HG03066 (cell line): ENCODE data around the gene SYNJ2.
A peak's percentile ranks its signal among the peaks of the same experiment; 100 is the strongest.

Source experiments
- ATAC-seq: cut with Tn5 transposase; IDR thresholded peaks from one replicate; pipeline ENCODE4 v1.9.1; 2021; ENCODE audit warnings: low read depth; ENCODE audit not compliant: unreplicated experiment

SYNJ2 gene

GRCh38 chr6:158069800-158070195, 88.1 kb downstream of the SYNJ2 start:
- no peak for ATAC-seq

GRCh38 chr6:158070513-158070912, 88.8 kb downstream of the SYNJ2 start:
- ATAC-seq = no peak

DNA sequence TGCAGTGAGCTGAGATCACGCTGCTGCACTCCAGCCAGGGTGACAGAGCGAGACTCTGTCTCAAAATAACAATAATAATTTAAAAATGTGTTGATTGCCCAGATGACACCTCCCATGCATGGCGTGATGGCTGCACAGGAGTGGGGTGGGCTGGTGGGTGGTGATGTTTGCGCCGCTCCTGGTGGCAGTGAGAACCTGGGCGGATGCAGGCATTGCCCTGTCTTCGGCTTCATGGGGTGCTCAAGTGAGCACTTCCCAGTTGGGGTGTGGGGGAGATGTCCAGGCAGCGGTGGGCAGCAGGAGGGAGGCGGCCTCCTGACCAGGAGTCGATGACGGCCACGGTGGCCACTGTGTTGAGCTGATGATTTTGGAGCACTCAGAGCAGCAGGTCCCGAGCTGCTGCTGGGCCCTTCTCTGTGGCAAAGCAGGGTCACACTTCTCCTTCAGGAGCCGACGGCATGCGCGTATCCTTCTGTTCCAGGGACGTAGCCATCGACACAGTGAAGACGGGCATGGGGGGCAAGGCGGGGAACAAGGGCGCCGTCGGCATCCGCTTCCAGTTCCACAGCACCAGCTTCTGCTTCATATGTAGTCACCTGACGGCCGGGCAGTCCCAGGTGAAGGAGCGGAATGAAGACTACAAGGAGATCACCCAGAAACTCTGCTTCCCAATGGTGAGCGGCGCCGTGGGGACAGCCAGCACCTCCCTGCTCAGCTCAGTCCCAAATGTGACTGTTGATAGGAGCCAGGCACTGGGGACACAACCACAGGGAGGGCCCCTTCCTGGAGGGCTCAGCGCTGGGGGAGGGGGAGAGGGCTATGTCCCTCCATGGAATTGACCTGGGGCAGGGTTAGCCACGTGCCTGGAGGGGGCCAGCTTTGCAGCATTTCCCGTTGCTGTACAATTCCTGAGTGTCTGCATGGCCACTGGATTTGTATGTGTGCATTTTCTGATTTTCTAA, 89.7 kb downstream of the SYNJ2 start:
- no peak for ATAC-seq

DNA sequence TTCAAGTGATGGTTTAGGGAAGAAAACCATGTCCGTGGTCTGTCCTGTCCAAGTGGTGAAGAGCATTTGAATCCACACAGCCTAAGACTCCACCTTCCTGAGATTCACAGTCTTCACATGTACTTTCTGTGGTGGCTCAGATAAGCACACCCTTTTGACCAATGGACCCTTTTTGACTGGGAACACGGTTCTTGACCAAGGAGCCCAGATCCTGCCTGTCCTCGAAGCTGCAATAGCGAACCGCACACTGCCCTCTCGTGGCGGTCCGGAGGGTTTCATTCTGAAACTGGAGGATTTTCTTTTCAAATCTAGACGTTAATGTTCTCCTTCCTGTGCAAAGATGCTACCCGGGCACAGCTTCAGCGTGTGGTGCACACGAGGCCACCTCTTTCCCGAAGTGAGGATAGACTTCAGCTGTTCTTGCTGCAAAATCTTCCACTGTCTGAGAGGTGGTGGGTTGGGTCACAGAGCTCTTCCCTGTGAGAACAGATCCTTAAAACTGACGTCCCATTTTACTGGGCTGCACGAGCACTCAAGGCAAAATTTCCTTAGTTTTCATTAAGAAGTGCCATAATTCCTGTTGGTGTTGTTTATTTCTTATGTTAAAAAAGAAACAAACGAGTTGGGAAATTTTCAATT, 90.5 kb downstream of the SYNJ2 start:
- ATAC-seq = no peak

DNA sequence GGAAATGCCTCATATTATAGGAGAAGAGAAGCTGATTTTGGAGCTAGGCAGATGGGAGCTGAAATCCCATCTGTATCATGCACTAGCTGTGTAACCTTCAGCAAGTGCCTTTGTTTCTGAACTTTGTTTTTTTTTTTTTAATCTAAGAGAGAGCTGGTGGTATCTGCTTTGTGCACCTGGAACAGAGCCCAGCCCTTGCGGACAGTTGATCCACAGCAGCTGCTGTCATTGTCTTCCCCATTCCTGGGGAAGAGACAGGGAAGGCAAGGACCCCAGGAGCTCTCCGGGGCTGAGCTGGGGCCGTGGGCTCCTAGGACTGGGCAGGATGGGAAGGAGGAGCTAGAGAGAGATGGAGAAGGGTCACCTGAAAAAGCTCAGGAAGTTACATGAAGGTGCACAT, 92.1 kb downstream of the SYNJ2 start:
- ATAC-seq = no peak

GRCh38 chr6:158076548-158076947, 94.9 kb downstream of the SYNJ2 start:
- ATAC-seq = no peak

DNA sequence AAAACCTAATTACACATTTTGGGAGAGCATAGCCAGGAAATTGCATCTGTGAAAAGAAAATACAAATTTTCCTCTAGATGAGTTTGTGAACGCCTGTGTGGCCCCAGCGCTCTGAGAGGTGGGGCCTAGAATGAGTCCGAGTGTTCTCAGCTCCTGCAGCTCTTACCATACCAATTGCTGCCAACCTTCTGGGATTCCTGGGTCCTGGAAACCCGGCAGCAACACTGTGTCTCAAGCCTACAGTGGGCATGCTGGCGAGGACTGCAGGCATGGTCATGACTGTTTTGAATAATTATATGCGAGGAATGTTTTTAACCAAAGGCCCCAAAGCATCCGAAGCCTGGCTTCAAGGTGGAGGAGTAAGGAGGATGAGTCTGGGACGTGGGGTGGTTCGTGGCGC, 96.0 kb downstream of the SYNJ2 start:
- no peak for ATAC-seq

DNA sequence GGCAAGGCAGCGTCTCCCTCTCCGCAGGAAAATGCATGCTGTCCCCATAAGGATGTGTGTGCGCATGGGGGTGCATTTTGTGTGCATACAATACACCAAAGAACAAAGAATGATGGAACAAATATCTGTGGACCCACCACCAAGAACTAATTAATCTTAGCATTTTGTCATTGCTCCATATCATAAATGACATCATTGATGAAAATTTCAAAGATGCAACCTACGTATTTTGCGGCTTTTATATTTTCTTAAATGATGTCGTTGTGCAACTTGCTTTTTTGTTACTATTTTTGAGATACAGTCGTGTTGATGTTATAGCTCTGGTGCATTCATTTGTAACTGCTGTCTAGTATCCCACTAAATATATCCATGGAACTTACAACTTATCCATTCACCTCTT, 96.7 kb downstream of the SYNJ2 start:
- ATAC-seq = no peak

DNA sequence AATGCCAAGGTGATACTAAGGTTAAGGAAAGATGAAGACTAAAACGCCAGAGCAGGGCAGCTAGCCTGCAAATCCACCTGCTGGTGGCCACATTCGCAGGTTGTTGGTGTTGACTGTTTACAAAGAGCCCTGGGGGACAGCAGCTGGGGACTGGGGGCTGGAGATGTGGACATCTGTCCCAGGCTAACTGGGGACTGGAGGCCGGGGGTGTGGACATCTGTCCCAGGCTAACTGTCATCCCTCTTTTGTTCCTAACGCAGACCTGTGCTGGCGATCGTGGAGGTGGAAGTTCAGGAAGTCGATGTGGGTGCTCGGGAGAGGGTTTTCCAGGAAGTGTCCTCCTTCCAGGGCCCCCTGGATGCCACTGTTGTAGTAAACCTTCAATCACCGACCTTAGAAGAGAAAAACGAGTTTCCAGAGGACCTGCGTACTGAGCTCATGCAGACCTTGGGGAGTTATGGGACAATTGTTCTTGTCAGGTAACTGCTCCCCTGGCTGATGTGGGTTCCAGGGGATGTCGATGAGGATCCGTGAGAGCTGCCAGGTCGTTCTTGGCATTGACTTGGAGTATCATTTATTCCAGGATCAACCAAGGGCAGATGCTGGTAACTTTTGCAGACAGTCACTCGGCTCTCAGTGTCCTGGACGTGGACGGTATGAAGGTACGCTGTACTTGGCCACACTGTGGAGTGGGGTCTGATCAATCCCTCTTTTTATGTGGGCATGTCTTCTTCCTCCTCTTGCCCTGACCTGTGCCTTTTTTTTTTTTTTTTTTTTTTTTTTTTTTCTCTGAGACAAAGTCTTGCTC, 99.4 kb downstream of the SYNJ2 start:
- no peak for ATAC-seq

GRCh38 chr6:158081657-158081935, 99.9 kb downstream of the SYNJ2 start:
- ATAC-seq = no peak

DNA sequence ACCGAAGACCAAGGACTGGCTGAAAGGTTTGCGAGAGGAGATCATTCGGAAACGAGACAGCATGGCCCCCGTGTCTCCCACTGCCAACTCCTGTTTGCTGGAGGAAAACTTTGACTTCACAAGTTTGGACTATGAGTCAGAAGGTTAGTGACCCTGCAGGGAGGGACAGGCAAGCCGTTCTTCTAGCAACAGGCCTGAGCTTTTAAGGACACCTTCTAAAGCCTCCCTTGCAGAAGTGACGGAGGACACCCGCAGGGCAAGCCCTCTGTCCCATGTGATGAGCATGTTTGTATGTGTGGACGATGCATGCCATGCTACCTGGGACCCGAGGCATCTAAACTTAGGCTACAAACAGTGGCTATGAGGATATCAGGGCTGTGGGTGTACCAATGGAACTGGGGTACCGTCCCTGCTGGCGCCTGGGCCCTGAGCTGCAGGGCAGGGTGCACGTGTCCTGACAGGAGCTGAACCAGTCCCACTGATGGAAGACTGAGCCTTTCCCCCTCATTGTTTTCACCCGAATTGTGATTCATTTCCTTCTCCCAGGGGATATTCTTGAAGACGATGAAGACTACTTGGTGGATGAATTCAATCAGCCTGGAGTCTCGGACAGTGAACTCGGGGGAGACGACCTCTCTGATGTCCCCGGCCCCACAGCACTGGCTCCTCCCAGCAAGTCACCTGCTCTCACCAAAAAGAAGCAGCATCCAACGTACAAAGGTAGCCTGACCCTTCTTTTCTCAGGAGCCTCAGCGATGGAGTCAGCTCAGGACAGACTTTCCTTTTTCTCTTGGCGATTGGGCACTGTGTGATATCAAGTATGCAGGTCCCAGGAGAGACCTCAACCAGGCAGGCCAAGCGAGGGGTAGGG, 102.0 kb downstream of the SYNJ2 start:
- no peak for ATAC-seq

GRCh38 chr6:158085261-158086053, 103.8 kb downstream of the SYNJ2 start:
- no peak for ATAC-seq

GRCh38 chr6:158086054-158086503, 104.4 kb downstream of the SYNJ2 start:
- ATAC-seq = no peak

DNA sequence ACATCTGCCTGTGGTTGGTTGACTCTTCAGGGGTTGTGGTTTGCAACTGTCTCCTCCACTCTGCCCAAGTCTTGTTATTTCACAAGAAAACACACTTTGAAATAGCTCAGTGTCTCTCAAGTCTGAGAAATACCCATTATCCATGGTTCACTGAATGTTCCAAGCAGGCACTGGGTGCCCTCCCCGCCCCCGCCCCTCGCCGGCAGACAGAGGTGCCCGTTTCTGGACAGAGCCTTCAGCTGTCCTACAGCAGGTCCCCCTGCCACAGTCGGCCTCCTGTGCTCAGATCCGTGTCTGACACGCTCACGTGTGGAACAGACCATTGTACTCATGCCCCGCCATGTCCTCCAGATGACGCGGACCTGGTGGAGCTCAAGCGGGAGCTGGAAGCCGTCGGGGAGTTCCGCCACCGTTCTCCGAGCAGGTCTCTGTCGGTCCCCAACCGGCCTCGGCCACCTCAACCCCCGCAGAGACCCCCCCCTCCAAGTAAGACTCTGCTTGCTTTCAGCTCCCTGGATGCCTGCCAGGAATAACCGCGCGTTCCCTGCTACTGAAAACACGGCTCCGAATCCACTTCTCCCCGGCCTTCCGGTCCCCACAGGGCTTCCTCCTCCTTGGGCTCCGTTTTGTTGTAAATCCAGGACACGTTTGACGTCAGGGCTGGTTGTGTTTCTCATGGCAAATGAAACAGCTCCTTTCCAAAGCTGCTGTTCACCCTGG, 105.0 kb downstream of the SYNJ2 start:
- peak; percentile 68 for ATAC-seq

GRCh38 chr6:158087224-158087867, 105.7 kb downstream of the SYNJ2 start:
- no peak for ATAC-seq

- no peak for ATAC-seq
These were observed 111.1 kb downstream of the SYNJ2 start for GRCh38 chr6:158092806-158093205.

DNA sequence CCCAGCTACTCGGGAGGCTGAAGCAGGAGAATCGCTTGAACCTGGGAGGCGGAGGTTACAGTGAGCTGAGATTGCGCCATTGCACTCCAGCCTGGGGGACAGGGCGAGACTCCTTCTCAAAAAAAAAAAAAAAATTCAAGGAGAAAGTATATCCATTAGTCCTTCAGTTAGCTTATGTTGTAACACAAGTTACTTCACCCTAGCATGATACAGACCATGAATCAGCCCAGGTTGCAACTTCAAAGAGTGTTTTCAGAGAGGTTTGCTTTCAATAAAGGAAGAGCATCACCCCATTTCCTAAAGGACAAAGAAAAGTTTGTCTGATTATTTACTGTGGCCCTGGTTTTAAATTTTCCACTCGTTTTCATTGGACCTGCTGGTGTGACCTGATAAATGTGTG, 113.4 kb downstream of the SYNJ2 start:
- ATAC-seq = no peak

DNA sequence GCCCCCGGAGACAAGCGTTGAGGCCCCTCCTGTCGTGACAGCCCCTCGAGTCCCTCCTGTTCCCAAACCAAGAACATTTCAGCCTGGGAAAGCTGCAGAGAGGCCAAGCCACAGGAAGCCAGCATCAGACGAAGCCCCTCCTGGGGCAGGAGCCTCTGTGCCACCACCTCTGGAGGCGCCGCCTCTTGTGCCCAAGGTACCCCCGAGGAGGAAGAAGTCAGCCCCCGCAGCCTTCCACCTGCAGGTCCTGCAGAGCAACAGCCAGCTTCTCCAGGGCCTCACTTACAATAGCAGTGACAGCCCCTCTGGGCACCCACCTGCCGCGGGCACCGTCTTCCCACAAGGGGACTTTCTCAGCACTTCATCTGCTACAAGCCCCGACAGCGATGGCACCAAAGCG, 114.0 kb downstream of the SYNJ2 start:
- ATAC-seq = no peak
